ENCODE results near the gene PKHD1. TPM values are rescaled to one million over a fixed set of nuclear protein-coding genes. Genes with fewer than 3 reads are reported as not detected.

PKHD1 gene
- total RNA-seq, 1 donor from 2014 or later, result not detected

DNA sequence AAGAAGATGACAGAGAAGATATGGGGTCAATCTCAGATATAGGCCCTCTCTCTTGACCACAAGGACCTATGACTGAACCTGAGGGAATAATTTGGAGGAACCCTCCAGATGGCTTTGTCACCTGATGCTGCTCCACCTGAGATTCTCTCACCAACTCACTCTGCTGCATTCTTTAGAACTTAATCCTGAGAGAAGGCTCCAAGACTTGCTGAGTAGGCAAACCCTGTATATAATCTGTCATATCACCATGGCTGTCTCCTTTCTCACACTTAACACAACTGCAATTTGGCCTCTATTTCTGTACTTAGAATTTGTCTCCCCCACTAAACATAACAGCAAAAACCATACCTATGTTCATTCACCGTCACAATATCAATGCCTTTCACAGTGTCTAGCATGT, 172.3 kb downstream of the PKHD1 start:
- Histone ChIP-seq H3K27me3 (no peaks in the 10 kb centered on the region), H3K4me1 (no peaks in the 10 kb centered on the region), H3K27ac (no peak overlapping the region), H3K9me3 (peaks cover 0 to 6% of the 10 kb centered on the region in 2 donors), H3K36me3 (no peaks in the 10 kb centered on the region), H3K4me3 (no peak overlapping the region)
- TF ChIP-seq, protein P1, sequence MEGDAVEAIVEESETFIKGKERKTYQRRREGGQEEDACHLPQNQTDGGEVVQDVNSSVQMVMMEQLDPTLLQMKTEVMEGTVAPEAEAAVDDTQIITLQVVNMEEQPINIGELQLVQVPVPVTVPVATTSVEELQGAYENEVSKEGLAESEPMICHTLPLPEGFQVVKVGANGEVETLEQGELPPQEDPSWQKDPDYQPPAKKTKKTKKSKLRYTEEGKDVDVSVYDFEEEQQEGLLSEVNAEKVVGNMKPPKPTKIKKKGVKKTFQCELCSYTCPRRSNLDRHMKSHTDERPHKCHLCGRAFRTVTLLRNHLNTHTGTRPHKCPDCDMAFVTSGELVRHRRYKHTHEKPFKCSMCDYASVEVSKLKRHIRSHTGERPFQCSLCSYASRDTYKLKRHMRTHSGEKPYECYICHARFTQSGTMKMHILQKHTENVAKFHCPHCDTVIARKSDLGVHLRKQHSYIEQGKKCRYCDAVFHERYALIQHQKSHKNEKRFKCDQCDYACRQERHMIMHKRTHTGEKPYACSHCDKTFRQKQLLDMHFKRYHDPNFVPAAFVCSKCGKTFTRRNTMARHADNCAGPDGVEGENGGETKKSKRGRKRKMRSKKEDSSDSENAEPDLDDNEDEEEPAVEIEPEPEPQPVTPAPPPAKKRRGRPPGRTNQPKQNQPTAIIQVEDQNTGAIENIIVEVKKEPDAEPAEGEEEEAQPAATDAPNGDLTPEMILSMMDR (IDR thresholded peaks at IDR 0.05), result no peak
- intact Hi-C loops (cut with DNase I), result no loop called here
- no peak for DNase-seq (ENCODE audit: low spot score in 2 of 2)

DNA sequence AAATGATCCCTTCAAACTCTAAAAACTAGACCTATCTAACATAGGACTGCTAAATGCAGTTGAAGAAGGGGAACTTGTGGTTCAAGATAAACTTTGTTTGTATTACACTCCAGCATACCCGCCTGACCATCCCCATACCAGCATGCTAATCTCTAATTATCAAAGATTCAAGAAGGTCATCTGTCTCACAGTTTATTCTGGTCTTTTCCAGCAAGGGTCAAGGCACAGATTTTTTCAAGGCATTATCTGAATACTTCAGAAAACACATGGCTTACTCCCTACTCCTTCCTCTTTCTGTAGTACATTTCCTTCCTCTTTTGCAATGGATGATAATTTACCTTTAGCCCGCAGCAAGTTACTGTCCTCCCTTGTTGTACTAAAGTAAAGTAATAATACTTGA, 174.1 kb downstream of the PKHD1 start:
- Histone ChIP-seq H3K4me3 (no peak overlapping the region), H3K36me3 (no peaks in the 10 kb centered on the region), H3K27ac (no peak overlapping the region), H3K9me3 (no peaks in the 10 kb centered on the region), H3K4me1 (no peaks in the 10 kb centered on the region), H3K27me3 (no peaks in the 10 kb centered on the region)
- intact Hi-C loops (cut with DNase I), result no loop called here
- no peak for DNase-seq (ENCODE audit: low spot score in 2 of 2)
- TF ChIP-seq, protein P1 (IDR thresholded peaks at IDR 0.05), result no peak

DNA sequence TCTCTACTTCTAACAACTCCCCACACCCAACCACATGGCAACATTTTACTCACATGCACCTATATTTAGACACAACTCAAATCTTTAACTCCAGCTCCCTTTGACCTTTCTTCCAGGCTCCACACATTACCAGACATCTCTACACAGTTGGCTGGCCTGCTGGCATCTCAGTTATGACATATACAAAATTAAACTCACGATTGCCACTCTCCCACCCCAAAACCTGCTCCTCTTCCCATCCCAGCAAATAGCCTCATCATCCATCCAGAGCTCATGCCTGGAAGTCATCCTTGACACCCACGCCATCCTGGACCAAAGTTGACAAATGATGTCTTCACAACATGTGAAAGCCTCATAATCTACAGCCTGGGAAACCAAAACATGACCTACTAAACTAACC, 176.6 kb downstream of the PKHD1 start:
- H3K9me3 ChIP-seq, result no peaks in the 10 kb centered on the region
- no peaks in the 10 kb centered on the region for H3K36me3 ChIP-seq
- no peak for DNase-seq (ENCODE audit: low spot score in 2 of 2)
- no peak overlapping the region for H3K4me3 ChIP-seq
- intact Hi-C loops (cut with DNase I), result no loop called here
- TF ChIP-seq, protein P1 (IDR thresholded peaks at IDR 0.05), result no peak
- H3K27ac ChIP-seq, result no peak overlapping the region
- H3K4me1 ChIP-seq, result no peaks in the 10 kb centered on the region
- no peaks in the 10 kb centered on the region for H3K27me3 ChIP-seq

DNA sequence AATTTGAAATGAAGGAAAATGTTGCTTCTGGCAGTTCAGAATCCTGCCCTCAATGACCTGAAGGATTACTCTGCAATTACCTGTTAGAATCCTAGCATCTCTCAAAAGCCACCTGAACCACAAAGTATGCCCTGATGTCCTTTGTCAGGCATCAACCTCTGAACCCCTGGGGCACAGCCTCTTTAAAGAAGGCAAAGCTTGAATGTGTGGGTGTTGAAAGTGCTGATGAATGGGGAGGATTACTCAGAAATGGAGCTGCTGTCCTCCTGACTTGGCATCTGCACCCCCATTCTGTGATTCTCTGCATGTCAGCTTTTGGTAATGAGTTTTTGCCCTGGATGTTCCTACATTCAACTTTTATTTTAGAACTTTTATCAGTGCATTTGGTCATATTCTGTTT, 179.2 kb downstream of the PKHD1 start:
- no peak overlapping the region for H3K27ac ChIP-seq
- TF ChIP-seq, protein P1 (IDR thresholded peaks at IDR 0.05), result no peak
- H3K9me3 ChIP-seq, result no peaks in the 10 kb centered on the region
- H3K4me3 ChIP-seq, result no peak overlapping the region
- intact Hi-C loops (cut with DNase I), result no loop called here
- no peaks in the 10 kb centered on the region for H3K4me1 ChIP-seq
- no peaks in the 10 kb centered on the region for H3K27me3 ChIP-seq
- no peak for DNase-seq (ENCODE audit: low spot score in 2 of 2)
- no peaks in the 10 kb centered on the region for H3K36me3 ChIP-seq

DNA sequence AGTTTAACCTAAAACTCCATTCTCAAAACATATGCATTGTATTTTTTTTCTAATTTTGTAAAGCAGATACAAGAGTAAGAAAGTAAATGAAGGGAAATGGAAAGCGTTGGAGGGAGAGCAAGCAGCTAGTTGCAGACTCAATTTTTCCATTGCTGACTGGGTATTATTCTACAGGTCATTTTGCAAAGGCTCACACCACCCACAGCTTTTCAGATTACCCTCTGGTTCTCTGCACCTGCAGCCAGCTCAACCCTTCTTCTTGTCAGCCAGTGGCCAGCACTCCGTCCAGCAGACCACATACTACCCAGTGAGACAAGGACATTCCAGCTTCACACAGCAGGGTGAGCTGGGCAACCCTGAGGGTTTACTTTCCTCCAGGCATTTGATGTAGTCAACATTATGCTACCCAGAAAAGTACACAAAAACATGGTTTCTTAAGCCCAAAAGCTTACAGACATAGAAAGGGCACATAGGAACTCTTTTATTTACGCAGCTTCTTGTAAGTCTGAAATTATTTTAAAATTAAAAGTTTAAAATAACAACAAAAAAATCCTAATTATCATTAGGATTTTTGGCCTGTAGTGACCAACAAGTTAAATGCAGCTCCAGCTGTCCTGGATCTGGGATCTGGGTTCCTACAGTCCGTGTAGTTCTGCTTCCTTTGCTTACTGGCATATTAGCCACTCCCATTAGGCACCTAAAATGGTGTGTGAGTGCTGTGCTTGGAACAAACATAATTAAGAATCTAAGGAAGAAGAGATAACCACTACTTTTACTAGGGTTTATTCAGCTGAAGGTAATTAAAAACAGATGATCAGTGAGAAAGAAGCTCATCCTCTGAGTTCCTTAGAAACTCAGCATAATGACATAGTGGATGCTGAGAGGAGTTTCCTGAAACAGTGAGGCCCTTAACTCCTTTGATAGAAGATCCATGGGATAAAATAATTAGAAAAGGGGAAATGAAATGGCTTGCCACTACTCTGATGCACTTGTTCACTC, 185.3 kb downstream of the PKHD1 start:
- Histone ChIP-seq H3K4me3 (no peak overlapping the region), H3K4me1 (no peaks in the 10 kb centered on the region), H3K27me3 (no peaks in the 10 kb centered on the region), H3K27ac (no peak overlapping the region), H3K9me3 (no peaks in the 10 kb centered on the region), H3K36me3 (no peaks in the 10 kb centered on the region)
- intact Hi-C loops (cut with DNase I), result no loop called here
- TF ChIP-seq, protein P1 (IDR thresholded peaks at IDR 0.05), result no peak
- DNase-seq (ENCODE audit: low spot score in 2 of 2), result no peak
